Spinal cord (tissue), 10 donors: ENCODE measurements around the gene OPN1MW2. TPM values are rescaled to one million over a fixed set of nuclear protein-coding genes. Genes with fewer than 3 reads are reported as not detected.
"Not testable (repeated sequence)": the region's sequence is repeated elsewhere in the genome, so short reads cannot be mapped to it uniquely, and the experiment has no call there.

Experiments used
- DNase-seq, 6 donors: peaks; one replicate each; pipeline versions ENCODE4 v3.0.0 to v3.0.0-alpha.2; 2013 to 2015; ENCODE audit warnings: low spot score in 6 of 6, low read depth in 4 of 6
- H3K27ac ChIP-seq: one replicate; pipeline ENCODE4 v1.5.1; 2013; ENCODE audit warnings: low read depth, low read length, control low read depth
- H3K27me3 ChIP-seq: one replicate; pipeline ENCODE4 v1.6.1; 2013; ENCODE audit warnings: low read length; ENCODE audit not compliant: control insufficient read depth, insufficient read depth
- H3K36me3 ChIP-seq: one replicate; pipeline ENCODE4 v1.6.1; 2013; ENCODE audit warnings: low read length; ENCODE audit not compliant: control insufficient read depth, insufficient read depth
- H3K4me1 ChIP-seq: one replicate; pipeline ENCODE4 v1.6.1; 2013; ENCODE audit warnings: low read length; ENCODE audit not compliant: control insufficient read depth, insufficient read depth
- H3K4me3 ChIP-seq: one replicate; pipeline ENCODE4 v1.5.1; 2013; ENCODE audit warnings: low read depth, low read length, control low read depth
- H3K9me3 ChIP-seq: one replicate; pipeline ENCODE4 v1.6.1; 2013; ENCODE audit warnings: low read length; ENCODE audit not compliant: control insufficient read depth, insufficient read depth
- WGBS: methylation state at CpG from one replicate; pipeline ENCODE4 v1.1.5; 2013; ENCODE audit warnings: missing lambda C conversion rate; ENCODE audit not compliant: insufficient coverage; 5-methylcytosine and 5-hydroxymethylcytosine counted together
- polyA plus RNA-seq, 2 donors: library from polyadenylated mRNA; unstranded; fragments of 120-200 nt; gene quantifications; one replicate each; pipeline ENCODE4 v1.2.1, GENCODE V29; 2013; ENCODE audit not compliant: insufficient read length in 2 of 2
- total RNA-seq, 2 donors: library from RNA; depleted of rRNA in 1 of 2; stranded (reverse); fragments of 120-200 nt in 1 of 2; fragments of >200 nt in 1 of 2; gene quantifications; one replicate each; pipeline versions ENCODE4 v1.2.3 to v1.2.4, GENCODE V29; 2013 to 2014
- donor health status: healthy.

The OPN1MW2 gene
- total and polyA plus RNA-seq, 4 donors: not detected

- DNase-seq, H3K9me3 ChIP-seq, H3K4me3 ChIP-seq, H3K27ac ChIP-seq, H3K27me3 ChIP-seq, H3K36me3 ChIP-seq, H3K4me1 ChIP-seq: not testable (repeated sequence)
- no CpG with 5 or more reads among the region's 10 CpGs for WGBS
These were observed 8.1 kb upstream of the OPN1MW2 start for GRCh38 chrX:154211499-154211898.

GRCh38 chrX:154225292-154225691, 5.7 kb downstream of the OPN1MW2 start:
- H3K27ac ChIP-seq, H3K27me3 ChIP-seq, H3K4me1 ChIP-seq, DNase-seq, H3K9me3 ChIP-seq, H3K36me3 ChIP-seq, H3K4me3 ChIP-seq: not testable (repeated sequence)
- no CpG with 5 or more reads among the region's 6 CpGs for WGBS

GRCh38 chrX:154226706-154227105, 7.2 kb downstream of the OPN1MW2 start:
- H3K4me1 ChIP-seq, H3K36me3 ChIP-seq, H3K27ac ChIP-seq, DNase-seq, H3K9me3 ChIP-seq, H3K27me3 ChIP-seq, H3K4me3 ChIP-seq: not testable (repeated sequence)
- no CpG with 5 or more reads among the region's 9 CpGs for WGBS

- no CpG with 5 or more reads among the region's 3 CpGs for WGBS
- DNase-seq, H3K4me3 ChIP-seq, H3K4me1 ChIP-seq, H3K9me3 ChIP-seq, H3K36me3 ChIP-seq, H3K27me3 ChIP-seq, H3K27ac ChIP-seq: not testable (repeated sequence)
These were observed 11.9 kb downstream of the OPN1MW2 start for GRCh38 chrX:154231443-154231842.

- H3K4me3 ChIP-seq, H3K4me1 ChIP-seq, DNase-seq, H3K27me3 ChIP-seq, H3K27ac ChIP-seq, H3K9me3 ChIP-seq, H3K36me3 ChIP-seq: not testable (repeated sequence)
- WGBS: no CpG with 5 or more reads among the region's 16 CpGs
These were observed 14.1 kb downstream of the OPN1MW2 start for GRCh38 chrX:154233620-154234019.

- no CpG with 5 or more reads among the region's 11 CpGs for WGBS
- not testable (repeated sequence) for H3K4me3 ChIP-seq, H3K4me1 ChIP-seq, H3K36me3 ChIP-seq, H3K27ac ChIP-seq, H3K9me3 ChIP-seq, DNase-seq, H3K27me3 ChIP-seq
These were observed 19.5 kb downstream of the OPN1MW2 start for GRCh38 chrX:154238939-154239559.

GRCh38 chrX:154239982-154240503, 20.5 kb downstream of the OPN1MW2 start:
- not testable (repeated sequence) for H3K4me3 ChIP-seq, H3K9me3 ChIP-seq, H3K4me1 ChIP-seq, H3K27ac ChIP-seq, DNase-seq, H3K27me3 ChIP-seq, H3K36me3 ChIP-seq
- WGBS: 77% methylated on average over 4 of the region's 8 CpGs

- H3K36me3 ChIP-seq, H3K9me3 ChIP-seq, DNase-seq, H3K27ac ChIP-seq, H3K27me3 ChIP-seq, H3K4me1 ChIP-seq, H3K4me3 ChIP-seq: not testable (repeated sequence)
- no CpG with 5 or more reads among the region's 17 CpGs for WGBS
These were observed 28.0 kb downstream of the OPN1MW2 start for GRCh38 chrX:154247377-154248045.

GRCh38 chrX:154248076-154248475, 28.5 kb downstream of the OPN1MW2 start:
- DNase-seq, H3K27me3 ChIP-seq, H3K9me3 ChIP-seq, H3K36me3 ChIP-seq, H3K27ac ChIP-seq, H3K4me1 ChIP-seq, H3K4me3 ChIP-seq: not testable (repeated sequence)
- WGBS: no CpG with 5 or more reads among the region's 10 CpGs

GRCh38 chrX:154257282-154257681, 37.7 kb downstream of the OPN1MW2 start, which contains the start of gene OPN1MW3:
OPN1MW3 (plus strand) TSS chrX:154257582; CDS start chrX:154257620, 38 bp downstream.
- WGBS: no CpG with 5 or more reads among the region's 17 CpGs
- H3K4me1 ChIP-seq, H3K4me3 ChIP-seq, H3K27ac ChIP-seq, H3K36me3 ChIP-seq, H3K9me3 ChIP-seq, DNase-seq, H3K27me3 ChIP-seq: not testable (repeated sequence)
